WTC11 (cell line): ENCODE results near the gene NRP2. TPM values are rescaled to one million over a fixed set of nuclear protein-coding genes. Genes with fewer than 3 reads are reported as not detected.

Experiments
- ATAC-seq: fragments of 200-7000 bp; cut with Tn5 transposase; 2 replicates; pipeline ENCODE4 v1.10.0; 2021; ENCODE audit warnings: mild to moderate bottlenecking, moderate library complexity
- CTCF ChIA-PET: fragments of 300-600 bp; sonication (Branson Sonifier 250); formaldehyde crosslinking; loops from one replicate; lab custom pipeline; 2021; ENCODE audit warnings: antibody characterized with exemption; lab: Charles Lee
- POLR2A ChIA-PET: fragments of 350-600 bp; sonication (Branson Sonifier 250); formaldehyde crosslinking; loops from one replicate; lab custom pipeline; 2021; ENCODE audit warnings: antibody characterized with exemption; lab: Charles Lee
- DNase-seq: peaks from one replicate; pipeline ENCODE4 v3.0.0; 2021; ENCODE audit warnings: low spot score
- H3K27ac Mint-ChIP-seq: 2 replicates; pipeline ENCODE4 v1.8.0; 2021; ENCODE audit warnings: mixed read lengths
- H3K27me3 Mint-ChIP-seq: 2 replicates; pipeline ENCODE4 v1.8.0; 2021; ENCODE audit warnings: low read depth, mild to moderate bottlenecking, moderate library complexity, mixed read lengths
- H3K36me3 Mint-ChIP-seq: 2 replicates; pipeline ENCODE4 v1.8.0; 2021; ENCODE audit warnings: mixed read lengths
- H3K4me1 Mint-ChIP-seq: 2 replicates; pipeline ENCODE4 v1.8.0; 2022; ENCODE audit warnings: mixed read lengths
- H3K4me3 Mint-ChIP-seq: 2 replicates; pipeline ENCODE4 v1.8.0; 2021; ENCODE audit warnings: mild to moderate bottlenecking, moderate library complexity, mixed read lengths
- H3K9me3 Mint-ChIP-seq: 2 replicates; pipeline ENCODE4 v1.8.0; 2021; ENCODE audit warnings: mixed read lengths
- CREM ChIP-seq: sonication (generic); formaldehyde crosslinking; IDR thresholded peaks from 2 replicates; pipeline ENCODE4 v1.8.1; 2022; ENCODE audit warnings: mild to moderate bottlenecking, missing genetic modification reagents, moderate library complexity
- FOXJ3 ChIP-seq: sonication (generic); formaldehyde crosslinking; IDR thresholded peaks from 2 replicates; pipeline ENCODE4 v1.9.0; 2021; ENCODE audit warnings: missing genetic modification reagents, mild to moderate bottlenecking, borderline replicate concordance
- GABPB1 ChIP-seq: sonication (generic); formaldehyde crosslinking; IDR thresholded peaks from 2 replicates; pipeline ENCODE4 v1.8.1; 2023; ENCODE audit warnings: mild to moderate bottlenecking, missing genetic modification reagents
- HMGA2 ChIP-seq: fragments of 250-450 bp; sonication (Bioruptor Pico); IDR thresholded peaks from 2 replicates; pipeline ENCODE4 v1.4.0; 2021; ENCODE audit warnings: mild to moderate bottlenecking, moderate library complexity
- MYBL2 ChIP-seq: sonication (generic); formaldehyde crosslinking; IDR thresholded peaks from 2 replicates; pipeline ENCODE4 v1.8.1; 2023; ENCODE audit warnings: mild to moderate bottlenecking, moderate library complexity, missing genetic modification reagents
- NR1H2 ChIP-seq: sonication (generic); formaldehyde crosslinking; IDR thresholded peaks from 2 replicates; pipeline ENCODE4 v1.9.0; 2021; ENCODE audit warnings: mild to moderate bottlenecking, moderate library complexity, missing genetic modification reagents
- TP53 ChIP-seq: sonication (generic); formaldehyde crosslinking; IDR thresholded peaks from 2 replicates; pipeline ENCODE4 v1.8.1; 2023; ENCODE audit warnings: mild to moderate bottlenecking, missing genetic modification reagents
- ZNF219 ChIP-seq: sonication (generic); formaldehyde crosslinking; IDR thresholded peaks from 2 replicates; pipeline ENCODE4 v1.8.0; 2023; ENCODE audit warnings: missing genetic modification reagents, mild to moderate bottlenecking, borderline replicate concordance
- total RNA-seq: library from RNA; stranded (reverse); gene quantifications from 3 replicates; pipeline ENCODE4 v1.2.3, GENCODE V29; 2021
- TF ChIP-seq, protein P1 (sequence below): sonication (generic); formaldehyde crosslinking; IDR thresholded peaks from 2 replicates; pipeline ENCODE4 v1.8.0; 2023; ENCODE audit warnings: missing genetic modification reagents, mild to moderate bottlenecking, borderline replicate concordance
- TF ChIP-seq, protein P2 (sequence below): sonication (generic); formaldehyde crosslinking; IDR thresholded peaks from 2 replicates; pipeline ENCODE4 v1.8.0; 2022; ENCODE audit warnings: missing genetic modification reagents
- TF ChIP-seq, protein P3 (sequence below): fragments of 250-450 bp; sonication (Bioruptor Pico); IDR thresholded peaks from 2 replicates; pipeline ENCODE4 v1.9.0; 2021; ENCODE audit warnings: mild to moderate bottlenecking
- TF ChIP-seq, protein P4 (sequence below): sonication (generic); formaldehyde crosslinking; IDR thresholded peaks from 2 replicates; pipeline ENCODE4 v1.8.1; 2022; ENCODE audit warnings: mild to moderate bottlenecking, missing genetic modification reagents, moderate library complexity, borderline replicate concordance
- TF ChIP-seq, protein P5 (sequence below): fragments of 250-450 bp; sonication (Bioruptor Pico); IDR thresholded peaks from 2 replicates; pipeline ENCODE4 v1.9.0; 2021; ENCODE audit warnings: mild to moderate bottlenecking, borderline replicate concordance
- TF ChIP-seq, protein P6 (sequence below): sonication (generic); formaldehyde crosslinking; IDR thresholded peaks from 2 replicates; pipeline ENCODE4 v1.8.0; 2023; ENCODE audit warnings: mild to moderate bottlenecking, missing genetic modification reagents

Gene NRP2
- total RNA-seq, 1 experiment from 2014 or later: 41.0 TPM

DNA sequence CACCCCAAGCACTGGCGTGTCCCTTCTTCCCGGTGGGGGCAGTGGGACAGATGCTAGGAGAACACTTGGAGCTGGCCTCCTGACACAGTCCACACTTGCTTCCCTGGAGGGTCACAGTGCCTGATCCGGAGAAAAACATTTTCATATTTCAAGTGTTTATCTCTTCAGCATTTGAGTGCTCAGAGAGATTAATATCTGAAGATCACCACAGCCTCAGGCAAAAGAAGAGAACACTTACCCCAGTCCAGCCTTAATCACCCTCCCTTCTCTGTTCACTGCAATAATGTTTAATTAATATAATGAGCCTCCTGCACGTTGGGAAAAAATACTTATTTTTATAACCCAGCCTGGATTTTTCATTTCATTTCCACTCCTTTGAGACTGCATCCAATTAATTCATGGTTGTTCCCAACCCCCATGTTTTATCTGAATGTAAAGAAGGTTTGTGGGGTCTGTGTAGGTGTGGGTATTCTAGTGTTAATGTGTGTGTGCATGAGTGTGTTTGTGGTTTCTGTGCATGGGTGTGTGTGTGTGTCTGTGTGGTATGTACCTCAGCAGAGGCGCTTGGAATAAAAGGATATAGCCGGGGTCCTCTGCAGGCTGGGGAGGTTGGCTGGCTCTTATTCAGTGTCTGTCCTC lies 72.1 kb downstream of the NRP2 start:
- H3K27ac Mint-ChIP-seq: no peak overlapping the region
- CTCF ChIA-PET: no interaction called here
- no peak for TF ChIP-seq FOXJ3 (CRISPR knock-in tag)
- TF ChIP-seq, protein P1, sequence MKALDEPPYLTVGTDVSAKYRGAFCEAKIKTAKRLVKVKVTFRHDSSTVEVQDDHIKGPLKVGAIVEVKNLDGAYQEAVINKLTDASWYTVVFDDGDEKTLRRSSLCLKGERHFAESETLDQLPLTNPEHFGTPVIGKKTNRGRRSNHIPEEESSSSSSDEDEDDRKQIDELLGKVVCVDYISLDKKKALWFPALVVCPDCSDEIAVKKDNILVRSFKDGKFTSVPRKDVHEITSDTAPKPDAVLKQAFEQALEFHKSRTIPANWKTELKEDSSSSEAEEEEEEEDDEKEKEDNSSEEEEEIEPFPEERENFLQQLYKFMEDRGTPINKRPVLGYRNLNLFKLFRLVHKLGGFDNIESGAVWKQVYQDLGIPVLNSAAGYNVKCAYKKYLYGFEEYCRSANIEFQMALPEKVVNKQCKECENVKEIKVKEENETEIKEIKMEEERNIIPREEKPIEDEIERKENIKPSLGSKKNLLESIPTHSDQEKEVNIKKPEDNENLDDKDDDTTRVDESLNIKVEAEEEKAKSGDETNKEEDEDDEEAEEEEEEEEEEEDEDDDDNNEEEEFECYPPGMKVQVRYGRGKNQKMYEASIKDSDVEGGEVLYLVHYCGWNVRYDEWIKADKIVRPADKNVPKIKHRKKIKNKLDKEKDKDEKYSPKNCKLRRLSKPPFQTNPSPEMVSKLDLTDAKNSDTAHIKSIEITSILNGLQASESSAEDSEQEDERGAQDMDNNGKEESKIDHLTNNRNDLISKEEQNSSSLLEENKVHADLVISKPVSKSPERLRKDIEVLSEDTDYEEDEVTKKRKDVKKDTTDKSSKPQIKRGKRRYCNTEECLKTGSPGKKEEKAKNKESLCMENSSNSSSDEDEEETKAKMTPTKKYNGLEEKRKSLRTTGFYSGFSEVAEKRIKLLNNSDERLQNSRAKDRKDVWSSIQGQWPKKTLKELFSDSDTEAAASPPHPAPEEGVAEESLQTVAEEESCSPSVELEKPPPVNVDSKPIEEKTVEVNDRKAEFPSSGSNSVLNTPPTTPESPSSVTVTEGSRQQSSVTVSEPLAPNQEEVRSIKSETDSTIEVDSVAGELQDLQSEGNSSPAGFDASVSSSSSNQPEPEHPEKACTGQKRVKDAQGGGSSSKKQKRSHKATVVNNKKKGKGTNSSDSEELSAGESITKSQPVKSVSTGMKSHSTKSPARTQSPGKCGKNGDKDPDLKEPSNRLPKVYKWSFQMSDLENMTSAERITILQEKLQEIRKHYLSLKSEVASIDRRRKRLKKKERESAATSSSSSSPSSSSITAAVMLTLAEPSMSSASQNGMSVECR (CRISPR knock-in tag): no peak
- TF ChIP-seq, protein P2, sequence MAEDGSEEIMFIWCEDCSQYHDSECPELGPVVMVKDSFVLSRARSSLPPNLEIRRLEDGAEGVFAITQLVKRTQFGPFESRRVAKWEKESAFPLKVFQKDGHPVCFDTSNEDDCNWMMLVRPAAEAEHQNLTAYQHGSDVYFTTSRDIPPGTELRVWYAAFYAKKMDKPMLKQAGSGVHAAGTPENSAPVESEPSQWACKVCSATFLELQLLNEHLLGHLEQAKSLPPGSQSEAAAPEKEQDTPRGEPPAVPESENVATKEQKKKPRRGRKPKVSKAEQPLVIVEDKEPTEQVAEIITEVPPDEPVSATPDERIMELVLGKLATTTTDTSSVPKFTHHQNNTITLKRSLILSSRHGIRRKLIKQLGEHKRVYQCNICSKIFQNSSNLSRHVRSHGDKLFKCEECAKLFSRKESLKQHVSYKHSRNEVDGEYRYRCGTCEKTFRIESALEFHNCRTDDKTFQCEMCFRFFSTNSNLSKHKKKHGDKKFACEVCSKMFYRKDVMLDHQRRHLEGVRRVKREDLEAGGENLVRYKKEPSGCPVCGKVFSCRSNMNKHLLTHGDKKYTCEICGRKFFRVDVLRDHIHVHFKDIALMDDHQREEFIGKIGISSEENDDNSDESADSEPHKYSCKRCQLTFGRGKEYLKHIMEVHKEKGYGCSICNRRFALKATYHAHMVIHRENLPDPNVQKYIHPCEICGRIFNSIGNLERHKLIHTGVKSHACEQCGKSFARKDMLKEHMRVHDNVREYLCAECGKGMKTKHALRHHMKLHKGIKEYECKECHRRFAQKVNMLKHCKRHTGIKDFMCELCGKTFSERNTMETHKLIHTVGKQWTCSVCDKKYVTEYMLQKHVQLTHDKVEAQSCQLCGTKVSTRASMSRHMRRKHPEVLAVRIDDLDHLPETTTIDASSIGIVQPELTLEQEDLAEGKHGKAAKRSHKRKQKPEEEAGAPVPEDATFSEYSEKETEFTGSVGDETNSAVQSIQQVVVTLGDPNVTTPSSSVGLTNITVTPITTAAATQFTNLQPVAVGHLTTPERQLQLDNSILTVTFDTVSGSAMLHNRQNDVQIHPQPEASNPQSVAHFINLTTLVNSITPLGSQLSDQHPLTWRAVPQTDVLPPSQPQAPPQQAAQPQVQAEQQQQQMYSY (CRISPR knock-in tag): no peak
- no peak for TF ChIP-seq NR1H2 (CRISPR knock-in tag)
- no peak for TF ChIP-seq HMGA2 (CRISPR knock-in tag)
- no peak for TF ChIP-seq TP53
- no peak for TF ChIP-seq ZNF219 (CRISPR knock-in tag)
- TF ChIP-seq, all 79 proteins: peak for 0
- Mint-ChIP-seq H3K36me3 (no peaks in the 10 kb centered on the region; the same call in 1 of the 2 replicates), H3K4me1 (peaks cover 20% of the 10 kb centered on the region), H3K9me3 (no peaks in the 10 kb centered on the region), H3K27me3 (no peaks in the 10 kb centered on the region), H3K4me3 (no peak overlapping the region)
- POLR2A ChIA-PET: interaction anchor here (0.6 kb wide), 1 partner anchor 214 kb away, joined by 4 read pairs; no protein-coding TSS in a partner anchor
- no peak for ATAC-seq
- no peak for DNase-seq

DNA sequence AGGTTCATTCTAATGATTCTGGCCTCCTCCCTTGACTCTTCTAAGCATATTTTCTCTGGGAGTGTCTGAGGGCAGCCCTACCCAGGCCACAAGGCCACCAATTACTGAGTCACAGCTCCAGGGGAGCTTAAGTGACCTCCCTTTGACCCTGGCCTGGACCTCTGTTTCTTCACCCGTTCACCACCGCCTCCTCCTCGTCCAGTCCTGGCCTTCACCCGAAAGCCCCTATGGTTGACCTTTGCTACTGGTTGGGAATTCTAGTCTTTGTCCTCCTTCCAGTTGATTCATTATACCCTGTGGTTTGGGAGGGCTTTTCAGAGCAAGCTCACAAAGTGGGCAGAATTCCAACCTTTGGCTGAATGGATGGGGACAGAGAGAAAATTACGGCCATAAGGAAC lies 72.6 kb downstream of the NRP2 start:
- CTCF ChIA-PET: interaction anchor here (2.2 kb wide), 1 partner anchor 171 kb away, joined by 7 read pairs; no protein-coding TSS in a partner anchor
- Mint-ChIP-seq H3K27ac (no peak overlapping the region), H3K9me3 (no peaks in the 10 kb centered on the region), H3K36me3 (no peaks in the 10 kb centered on the region; the same call in 1 of the 2 replicates), H3K4me3 (no peak overlapping the region), H3K27me3 (no peaks in the 10 kb centered on the region), H3K4me1 (peaks cover 18% of the 10 kb centered on the region)
- DNase-seq (no peak), ATAC-seq (no peak)
- POLR2A ChIA-PET: interaction anchor here (0.6 kb wide), 1 partner anchor 214 kb away, joined by 4 read pairs; no protein-coding TSS in a partner anchor
- TF ChIP-seq, protein P3, sequence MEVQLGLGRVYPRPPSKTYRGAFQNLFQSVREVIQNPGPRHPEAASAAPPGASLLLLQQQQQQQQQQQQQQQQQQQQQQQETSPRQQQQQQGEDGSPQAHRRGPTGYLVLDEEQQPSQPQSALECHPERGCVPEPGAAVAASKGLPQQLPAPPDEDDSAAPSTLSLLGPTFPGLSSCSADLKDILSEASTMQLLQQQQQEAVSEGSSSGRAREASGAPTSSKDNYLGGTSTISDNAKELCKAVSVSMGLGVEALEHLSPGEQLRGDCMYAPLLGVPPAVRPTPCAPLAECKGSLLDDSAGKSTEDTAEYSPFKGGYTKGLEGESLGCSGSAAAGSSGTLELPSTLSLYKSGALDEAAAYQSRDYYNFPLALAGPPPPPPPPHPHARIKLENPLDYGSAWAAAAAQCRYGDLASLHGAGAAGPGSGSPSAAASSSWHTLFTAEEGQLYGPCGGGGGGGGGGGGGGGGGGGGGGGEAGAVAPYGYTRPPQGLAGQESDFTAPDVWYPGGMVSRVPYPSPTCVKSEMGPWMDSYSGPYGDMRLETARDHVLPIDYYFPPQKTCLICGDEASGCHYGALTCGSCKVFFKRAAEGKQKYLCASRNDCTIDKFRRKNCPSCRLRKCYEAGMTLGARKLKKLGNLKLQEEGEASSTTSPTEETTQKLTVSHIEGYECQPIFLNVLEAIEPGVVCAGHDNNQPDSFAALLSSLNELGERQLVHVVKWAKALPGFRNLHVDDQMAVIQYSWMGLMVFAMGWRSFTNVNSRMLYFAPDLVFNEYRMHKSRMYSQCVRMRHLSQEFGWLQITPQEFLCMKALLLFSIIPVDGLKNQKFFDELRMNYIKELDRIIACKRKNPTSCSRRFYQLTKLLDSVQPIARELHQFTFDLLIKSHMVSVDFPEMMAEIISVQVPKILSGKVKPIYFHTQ (CRISPR knock-in tag): no peak
- TF ChIP-seq, protein P4, sequence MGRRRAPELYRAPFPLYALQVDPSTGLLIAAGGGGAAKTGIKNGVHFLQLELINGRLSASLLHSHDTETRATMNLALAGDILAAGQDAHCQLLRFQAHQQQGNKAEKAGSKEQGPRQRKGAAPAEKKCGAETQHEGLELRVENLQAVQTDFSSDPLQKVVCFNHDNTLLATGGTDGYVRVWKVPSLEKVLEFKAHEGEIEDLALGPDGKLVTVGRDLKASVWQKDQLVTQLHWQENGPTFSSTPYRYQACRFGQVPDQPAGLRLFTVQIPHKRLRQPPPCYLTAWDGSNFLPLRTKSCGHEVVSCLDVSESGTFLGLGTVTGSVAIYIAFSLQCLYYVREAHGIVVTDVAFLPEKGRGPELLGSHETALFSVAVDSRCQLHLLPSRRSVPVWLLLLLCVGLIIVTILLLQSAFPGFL (CRISPR knock-in tag): no peak
- no peak for TF ChIP-seq MYBL2
- no peak for TF ChIP-seq GABPB1 (CRISPR knock-in tag)
- TF ChIP-seq CREM (CRISPR knock-in tag): no peak
- TF ChIP-seq, protein P5, sequence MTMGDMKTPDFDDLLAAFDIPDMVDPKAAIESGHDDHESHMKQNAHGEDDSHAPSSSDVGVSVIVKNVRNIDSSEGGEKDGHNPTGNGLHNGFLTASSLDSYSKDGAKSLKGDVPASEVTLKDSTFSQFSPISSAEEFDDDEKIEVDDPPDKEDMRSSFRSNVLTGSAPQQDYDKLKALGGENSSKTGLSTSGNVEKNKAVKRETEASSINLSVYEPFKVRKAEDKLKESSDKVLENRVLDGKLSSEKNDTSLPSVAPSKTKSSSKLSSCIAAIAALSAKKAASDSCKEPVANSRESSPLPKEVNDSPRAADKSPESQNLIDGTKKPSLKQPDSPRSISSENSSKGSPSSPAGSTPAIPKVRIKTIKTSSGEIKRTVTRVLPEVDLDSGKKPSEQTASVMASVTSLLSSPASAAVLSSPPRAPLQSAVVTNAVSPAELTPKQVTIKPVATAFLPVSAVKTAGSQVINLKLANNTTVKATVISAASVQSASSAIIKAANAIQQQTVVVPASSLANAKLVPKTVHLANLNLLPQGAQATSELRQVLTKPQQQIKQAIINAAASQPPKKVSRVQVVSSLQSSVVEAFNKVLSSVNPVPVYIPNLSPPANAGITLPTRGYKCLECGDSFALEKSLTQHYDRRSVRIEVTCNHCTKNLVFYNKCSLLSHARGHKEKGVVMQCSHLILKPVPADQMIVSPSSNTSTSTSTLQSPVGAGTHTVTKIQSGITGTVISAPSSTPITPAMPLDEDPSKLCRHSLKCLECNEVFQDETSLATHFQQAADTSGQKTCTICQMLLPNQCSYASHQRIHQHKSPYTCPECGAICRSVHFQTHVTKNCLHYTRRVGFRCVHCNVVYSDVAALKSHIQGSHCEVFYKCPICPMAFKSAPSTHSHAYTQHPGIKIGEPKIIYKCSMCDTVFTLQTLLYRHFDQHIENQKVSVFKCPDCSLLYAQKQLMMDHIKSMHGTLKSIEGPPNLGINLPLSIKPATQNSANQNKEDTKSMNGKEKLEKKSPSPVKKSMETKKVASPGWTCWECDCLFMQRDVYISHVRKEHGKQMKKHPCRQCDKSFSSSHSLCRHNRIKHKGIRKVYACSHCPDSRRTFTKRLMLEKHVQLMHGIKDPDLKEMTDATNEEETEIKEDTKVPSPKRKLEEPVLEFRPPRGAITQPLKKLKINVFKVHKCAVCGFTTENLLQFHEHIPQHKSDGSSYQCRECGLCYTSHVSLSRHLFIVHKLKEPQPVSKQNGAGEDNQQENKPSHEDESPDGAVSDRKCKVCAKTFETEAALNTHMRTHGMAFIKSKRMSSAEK (CRISPR knock-in tag): no peak
- TF ChIP-seq, protein P6, sequence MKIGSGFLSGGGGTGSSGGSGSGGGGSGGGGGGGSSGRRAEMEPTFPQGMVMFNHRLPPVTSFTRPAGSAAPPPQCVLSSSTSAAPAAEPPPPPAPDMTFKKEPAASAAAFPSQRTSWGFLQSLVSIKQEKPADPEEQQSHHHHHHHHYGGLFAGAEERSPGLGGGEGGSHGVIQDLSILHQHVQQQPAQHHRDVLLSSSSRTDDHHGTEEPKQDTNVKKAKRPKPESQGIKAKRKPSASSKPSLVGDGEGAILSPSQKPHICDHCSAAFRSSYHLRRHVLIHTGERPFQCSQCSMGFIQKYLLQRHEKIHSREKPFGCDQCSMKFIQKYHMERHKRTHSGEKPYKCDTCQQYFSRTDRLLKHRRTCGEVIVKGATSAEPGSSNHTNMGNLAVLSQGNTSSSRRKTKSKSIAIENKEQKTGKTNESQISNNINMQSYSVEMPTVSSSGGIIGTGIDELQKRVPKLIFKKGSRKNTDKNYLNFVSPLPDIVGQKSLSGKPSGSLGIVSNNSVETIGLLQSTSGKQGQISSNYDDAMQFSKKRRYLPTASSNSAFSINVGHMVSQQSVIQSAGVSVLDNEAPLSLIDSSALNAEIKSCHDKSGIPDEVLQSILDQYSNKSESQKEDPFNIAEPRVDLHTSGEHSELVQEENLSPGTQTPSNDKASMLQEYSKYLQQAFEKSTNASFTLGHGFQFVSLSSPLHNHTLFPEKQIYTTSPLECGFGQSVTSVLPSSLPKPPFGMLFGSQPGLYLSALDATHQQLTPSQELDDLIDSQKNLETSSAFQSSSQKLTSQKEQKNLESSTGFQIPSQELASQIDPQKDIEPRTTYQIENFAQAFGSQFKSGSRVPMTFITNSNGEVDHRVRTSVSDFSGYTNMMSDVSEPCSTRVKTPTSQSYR (CRISPR knock-in tag): no peak
